NCI-H1105 treated with DMSO at 0.1 percent for 48 hours (cell line): ENCODE measurements around the gene SLC35E2B.

ENCODE experiments used
- DNase-seq: peaks from one replicate; lab custom pipeline; 2025; lab: John Stamatoyannopoulos, UW

SLC35E2B gene

GRCh38 chr1:1610796-1611195 lies 81.8 kb downstream of the SLC35E2B start:
- no peak for DNase-seq

DNA sequence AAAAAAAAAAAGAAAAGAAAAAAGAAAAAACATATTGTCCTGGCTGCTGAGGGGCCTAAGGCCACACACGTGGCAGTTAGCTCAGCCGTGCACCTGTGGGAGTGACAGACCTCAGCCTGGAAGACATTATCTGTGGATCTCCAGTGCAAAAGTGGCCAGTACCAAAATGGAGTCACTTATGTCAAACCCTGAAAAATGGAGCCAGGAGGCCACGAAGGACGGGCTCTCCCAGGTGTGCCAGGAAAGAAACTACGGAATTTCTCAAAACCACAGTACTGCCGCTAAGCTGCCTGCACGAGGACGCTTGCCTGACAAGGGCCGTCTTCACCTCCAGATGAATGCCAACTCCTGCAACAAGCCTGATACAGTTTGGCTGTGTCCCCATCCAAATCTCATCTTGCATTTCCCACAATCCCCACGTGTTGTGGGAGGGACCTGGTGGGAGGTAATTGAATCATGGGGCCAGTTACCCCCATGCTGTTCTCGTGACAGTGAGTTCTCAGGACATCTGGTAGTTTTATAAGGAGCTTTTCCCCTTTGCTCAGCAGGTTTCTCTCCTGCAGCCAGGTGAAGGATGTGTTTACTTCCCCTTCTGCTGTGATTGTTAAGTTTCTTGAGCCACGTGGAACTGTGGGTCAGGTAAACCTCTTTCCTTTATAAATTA lies 82.6 kb downstream of the SLC35E2B start:
- no peak for DNase-seq
